HTR-8/SVneo (cell line): ENCODE data around the gene PDE1C.

ENCODE experiments used
- DNase-seq: peaks from one replicate; pipeline ENCODE4 v3.0.0; 2011; ENCODE audit warnings: low spot score, mixed read lengths; ENCODE audit not compliant: insufficient read length
- FAIRE-seq: peaks from 2 replicates; lab custom pipeline; 2011; peaks lifted over from hg19 to GRCh38; lab: Jason Lieb, UNC

PDE1C gene

GRCh38 chr7:32070406-32071360, at the start of gene PDE1C:
TSS of gene PDE1C (minus strand) at chr7:32070407.
- DNase-seq (no peak), FAIRE-seq (peak; percentile 28)

- DNase-seq (no peak), FAIRE-seq (no peak)
Measured at GRCh38 chr7:32119790-32120196, 49.6 kb upstream of the PDE1C start.

GRCh38 chr7:32117837-32118236, 47.6 kb upstream of the PDE1C start:
- DNase-seq (no peak), FAIRE-seq (no peak)

- FAIRE-seq (no peak), DNase-seq (no peak)
Measured at GRCh38 chr7:32116436-32116835, 46.2 kb upstream of the PDE1C start.

- DNase-seq = peak; percentile 40
- no peak for FAIRE-seq
Measured at GRCh38 chr7:32115831-32116230, 45.6 kb upstream of the PDE1C start.

GRCh38 chr7:32108651-32109050, 38.4 kb upstream of the PDE1C start:
- no peak for FAIRE-seq
- DNase-seq = no peak

- DNase-seq (no peak), FAIRE-seq (no peak)
Measured at GRCh38 chr7:32104766-32105165, 34.6 kb upstream of the PDE1C start.

- FAIRE-seq = no peak
- no peak for DNase-seq
Measured at GRCh38 chr7:32103361-32103760, 33.2 kb upstream of the PDE1C start.

GRCh38 chr7:32102432-32102873, 32.2 kb upstream of the PDE1C start:
- FAIRE-seq = no peak
- DNase-seq = no peak

- DNase-seq = no peak
- peak; percentile 83 for FAIRE-seq
Measured at GRCh38 chr7:32100407-32100907, 30.2 kb upstream of the PDE1C start.

GRCh38 chr7:32094516-32094915, 24.3 kb upstream of the PDE1C start:
- FAIRE-seq (no peak), DNase-seq (no peak)

GRCh38 chr7:32093415-32094408, 23.5 kb upstream of the PDE1C start:
- DNase-seq (no peak), FAIRE-seq (peak; percentile 31)

- DNase-seq (no peak), FAIRE-seq (no peak)
Measured at GRCh38 chr7:32092346-32092745, 22.1 kb upstream of the PDE1C start.

- FAIRE-seq = no peak
- no peak for DNase-seq
Measured at GRCh38 chr7:32091608-32092210, 21.5 kb upstream of the PDE1C start.

- FAIRE-seq = no peak
- no peak for DNase-seq
Measured at GRCh38 chr7:32089678-32090077, 19.5 kb upstream of the PDE1C start.

- FAIRE-seq (no peak), DNase-seq (no peak)
Measured at GRCh38 chr7:32089256-32089655, 19.0 kb upstream of the PDE1C start.

- DNase-seq (no peak), FAIRE-seq (no peak)
Measured at GRCh38 chr7:32088451-32088881, 18.3 kb upstream of the PDE1C start.

GRCh38 chr7:32079510-32079909, 9.3 kb upstream of the PDE1C start:
- DNase-seq = no peak
- FAIRE-seq = no peak

GRCh38 chr7:32078824-32079223, 8.6 kb upstream of the PDE1C start:
- DNase-seq = no peak
- FAIRE-seq = no peak

- FAIRE-seq (no peak), DNase-seq (no peak)
Measured at GRCh38 chr7:32077806-32078205, 7.6 kb upstream of the PDE1C start.
